A673 (cell line): Measurements from ENCODE around the gene ELP4. TPM values are rescaled to one million over a fixed set of nuclear protein-coding genes. Genes with fewer than 3 reads are reported as not detected.

ENCODE experiments used
- BruUV-seq: library from RNA; stranded (reverse); fragments of 400-500 nt; replicated peaks from 2 replicates; lab custom pipeline; 2021; lab: Mats Ljungman, UMichigan
- CTCF ChIA-PET: fragments of 300-600 bp; sonication (Branson Sonifier 250); formaldehyde crosslinking; loops from one replicate; lab custom pipeline; 2022; ENCODE audit warnings: antibody characterized with exemption; lab: Charles Lee
- POLR2A ChIA-PET: fragments of 300-600 bp; sonication (Branson Sonifier 250); formaldehyde crosslinking; loops from one replicate; lab custom pipeline; 2022; ENCODE audit warnings: antibody characterized with exemption; ENCODE audit not compliant: low non-redundant PET; lab: Charles Lee
- DNase-seq: peaks from one replicate; pipeline ENCODE4 v3.0.0-alpha.2; 2015; ENCODE audit warnings: low spot score
- H3K27ac ChIP-seq: fragments of 200-600 bp; sonication (generic); 2 replicates; pipeline ENCODE4 v1.5.1; 2016; ENCODE audit warnings: mixed run types, low read depth, mild to moderate bottlenecking, mixed read lengths, antibody characterized with exemption, low read length; ENCODE audit not compliant: poor library complexity, severe bottlenecking
- H3K27me3 ChIP-seq: fragments of 200-600 bp; sonication (generic); replicated peaks from 2 replicates; pipeline ENCODE4 v1.6.1; 2017; ENCODE audit warnings: mixed run types, low read depth, mild to moderate bottlenecking, mixed read lengths, antibody characterized with exemption, low read length; ENCODE audit not compliant: insufficient read depth, poor library complexity
- H3K36me3 ChIP-seq: fragments of 200-600 bp; sonication (generic); 2 replicates; pipeline ENCODE4 v1.6.1; 2016; ENCODE audit warnings: mixed run types, mild to moderate bottlenecking, mixed read lengths, antibody characterized with exemption, low read length; ENCODE audit not compliant: insufficient read depth, poor library complexity, severe bottlenecking
- H3K4me1 ChIP-seq: fragments of 200-600 bp; sonication (generic); 2 replicates; pipeline ENCODE4 v1.6.1; 2017; ENCODE audit warnings: mixed run types, mild to moderate bottlenecking, mixed read lengths, antibody characterized with exemption, low read length; ENCODE audit not compliant: insufficient read depth, poor library complexity, severe bottlenecking
- H3K4me3 ChIP-seq: fragments of 200-600 bp; sonication (generic); 2 replicates; pipeline ENCODE4 v1.5.1; 2016; ENCODE audit warnings: low read depth, mixed run types, mild to moderate bottlenecking, mixed read lengths, low read length; ENCODE audit not compliant: poor library complexity, severe bottlenecking
- H3K9me3 ChIP-seq: fragments of 200-600 bp; sonication (generic); 2 replicates; pipeline ENCODE4 v1.6.1; 2016; ENCODE audit warnings: mixed run types, low read depth, mild to moderate bottlenecking, mixed read lengths, antibody characterized with exemption, low read length; ENCODE audit not compliant: poor library complexity, severe bottlenecking
- CTCF ChIP-seq: fragments of 300-800, 200-600 bp; sonication (generic); conservative IDR thresholded peaks from 2 replicates; pipeline ENCODE4 v1.5.1; 2017; ENCODE audit warnings: low read depth, mild to moderate bottlenecking, antibody characterized with exemption, low read length, moderate library complexity, mixed read lengths
- EZH2 ChIP-seq: fragments of 200-600 bp; sonication (generic); IDR thresholded peaks from 2 replicates; pipeline ENCODE4 v1.6.1; 2017; ENCODE audit warnings: borderline replicate concordance, low read depth, mild to moderate bottlenecking, mixed read lengths, antibody characterized with exemption, low read length; ENCODE audit not compliant: poor library complexity, severe bottlenecking
- intact Hi-C: fragments of 100-400 bp; cut with micrococcal nuclease; formaldehyde crosslinking; loops from one replicate; pipeline ENCODE4 v1.10.0; 2022; ENCODE audit not compliant: unreplicated experiment
- total RNA-seq: library from RNA; stranded (reverse); gene quantifications from 2 replicates; pipeline ENCODE4 v1.2.3, GENCODE V29; 2021

Gene ELP4
- total RNA-seq, 1 experiment from 2014 or later = 49.4 TPM

- H3K27me3 ChIP-seq = no peaks in the 10 kb centered on the region
- no peak overlapping the region for H3K27ac ChIP-seq
- H3K9me3 ChIP-seq = no peaks in the 10 kb centered on the region
- no peaks in the 10 kb centered on the region for H3K36me3 ChIP-seq
- intact Hi-C loops = loop anchor here (10.0 kb wide), 2 partner anchors 246 to 814 kb away; no protein-coding TSS in a partner anchor
- H3K4me3 ChIP-seq = no peak overlapping the region
- TF ChIP-seq EZH2 = no peak
- no peak for TF ChIP-seq CTCF
- ChIA-PET POLR2A (no interaction called here), CTCF (no interaction called here)
- DNase-seq = peak; percentile 37
- peaks cover 27% of the 10 kb centered on the region for H3K4me1 ChIP-seq
- no TSS peak for BruUV-seq
These were observed 28.6 kb upstream of the ELP4 start for GRCh38 chr11:31480930-31481329.

GRCh38 chr11:31484497-31484896, 25.1 kb upstream of the ELP4 start:
- intact Hi-C loops = loop anchor here (1.0 to 10.0 kb wide), 3 partner anchors 250 to 810 kb away; no protein-coding TSS in a partner anchor
- H3K27ac ChIP-seq = no peak overlapping the region
- no peak overlapping the region for H3K4me3 ChIP-seq
- H3K27me3 ChIP-seq = no peaks in the 10 kb centered on the region
- no peaks in the 10 kb centered on the region for H3K36me3 ChIP-seq
- ChIA-PET CTCF (no interaction called here), POLR2A (no interaction called here)
- no peaks in the 10 kb centered on the region for H3K9me3 ChIP-seq
- TF ChIP-seq EZH2 (no peak), CTCF (no peak)
- peaks cover 15% of the 10 kb centered on the region for H3K4me1 ChIP-seq
- DNase-seq = no peak
- BruUV-seq = no TSS peak

GRCh38 chr11:31487848-31488247, 21.7 kb upstream of the ELP4 start:
- Histone ChIP-seq H3K27ac (no peak overlapping the region), H3K9me3 (no peaks in the 10 kb centered on the region), H3K27me3 (no peaks in the 10 kb centered on the region), H3K4me3 (no peak overlapping the region), H3K4me1 (peaks cover 6% of the 10 kb centered on the region), H3K36me3 (no peaks in the 10 kb centered on the region)
- POLR2A ChIA-PET = no interaction called here
- BruUV-seq = no TSS peak
- DNase-seq = peak; percentile 91
- CTCF ChIA-PET = interaction anchor here (1.0 to 1.3 kb wide), 4 partner anchors 11 to 383 kb away, joined by 3 to 5 read pairs (median 4); no protein-coding TSS in a partner anchor
- TF ChIP-seq EZH2 = no peak
- TF ChIP-seq CTCF = peak; percentile 92
- intact Hi-C loops = loop anchor here (1.0 to 10.0 kb wide), 6 partner anchors 253 to 807 kb away; partner anchors contain the start of gene PAX6
